Erythroblast (primary cell): Measurements from ENCODE around the gene GRM8.

ENCODE experiments used
- GATA1 ChIP-seq: IDR thresholded peaks from 2 replicates; pipeline ENCODE4 v1.6.1; 2011; ENCODE audit warnings: low read depth, mild to moderate bottlenecking, control low read depth, low read length, moderate library complexity
- POLR2A ChIP-seq: IDR thresholded peaks from 2 replicates; pipeline ENCODE4 v1.6.1; 2011; ENCODE audit warnings: mild to moderate bottlenecking, low read length

DNA sequence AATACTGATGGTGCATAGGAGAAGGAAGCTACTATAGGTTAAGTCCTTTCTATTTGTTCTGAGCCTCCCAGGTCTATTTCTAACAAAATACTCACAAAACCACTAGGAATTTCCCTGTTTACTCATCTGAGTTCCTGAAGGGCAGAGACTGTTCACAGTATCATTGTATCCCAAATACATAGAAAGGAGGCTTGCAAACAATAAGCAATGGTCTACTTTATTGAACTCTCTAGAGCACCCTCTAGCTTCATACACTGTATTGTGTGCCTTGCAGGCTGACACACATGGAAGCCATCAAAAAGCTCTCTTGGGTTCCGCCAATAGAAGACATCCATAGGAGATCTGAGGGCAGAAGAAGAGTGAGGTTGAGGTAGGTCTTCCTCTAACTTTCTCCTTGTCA, 826.1 kb downstream of the GRM8 start:
- TF ChIP-seq POLR2A (no peak), GATA1 (no peak)
